Hepatocyte (in vitro differentiated cells): ENCODE measurements around the gene RNF111.

Experiments
- CTCF ChIP-seq: fragments of 200-600 bp; sonication (generic); IDR thresholded peaks from 2 replicates; pipeline ENCODE4 v1.5.1; 2016; ENCODE audit warnings: antibody characterized with exemption, mild to moderate bottlenecking; ENCODE audit not compliant: poor library complexity
- EZH2 ChIP-seq: fragments of 200-600 bp; sonication (generic); IDR thresholded peaks from 2 replicates; pipeline ENCODE4 v1.6.1; 2016; ENCODE audit warnings: antibody characterized with exemption, mild to moderate bottlenecking, borderline replicate concordance

GRCh38 chr15:59116771-59117170 lies 129.3 kb downstream of the RNF111 start:
- no peak for TF ChIP-seq EZH2
- no peak for TF ChIP-seq CTCF
